22Rv1 (cell line): ENCODE data around the gene CRACR2B.

Source experiments
- H3K27ac ChIP-seq: fragments of 450-650 bp; 2 replicates; pipeline ENCODE4 v1.5.1; 2017
- ZFX ChIP-seq: fragments of 450-650 bp; IDR thresholded peaks from 2 replicates; pipeline ENCODE4 v1.6.1; 2017; ENCODE audit warnings: antibody characterized with exemption, borderline replicate concordance
- TF ChIP-seq, protein P1 (sequence below): fragments of 450-650 bp; IDR thresholded peaks from 2 replicates; pipeline ENCODE4 v1.5.1; 2017; ENCODE audit warnings: mild to moderate bottlenecking

Gene CRACR2B

DNA sequence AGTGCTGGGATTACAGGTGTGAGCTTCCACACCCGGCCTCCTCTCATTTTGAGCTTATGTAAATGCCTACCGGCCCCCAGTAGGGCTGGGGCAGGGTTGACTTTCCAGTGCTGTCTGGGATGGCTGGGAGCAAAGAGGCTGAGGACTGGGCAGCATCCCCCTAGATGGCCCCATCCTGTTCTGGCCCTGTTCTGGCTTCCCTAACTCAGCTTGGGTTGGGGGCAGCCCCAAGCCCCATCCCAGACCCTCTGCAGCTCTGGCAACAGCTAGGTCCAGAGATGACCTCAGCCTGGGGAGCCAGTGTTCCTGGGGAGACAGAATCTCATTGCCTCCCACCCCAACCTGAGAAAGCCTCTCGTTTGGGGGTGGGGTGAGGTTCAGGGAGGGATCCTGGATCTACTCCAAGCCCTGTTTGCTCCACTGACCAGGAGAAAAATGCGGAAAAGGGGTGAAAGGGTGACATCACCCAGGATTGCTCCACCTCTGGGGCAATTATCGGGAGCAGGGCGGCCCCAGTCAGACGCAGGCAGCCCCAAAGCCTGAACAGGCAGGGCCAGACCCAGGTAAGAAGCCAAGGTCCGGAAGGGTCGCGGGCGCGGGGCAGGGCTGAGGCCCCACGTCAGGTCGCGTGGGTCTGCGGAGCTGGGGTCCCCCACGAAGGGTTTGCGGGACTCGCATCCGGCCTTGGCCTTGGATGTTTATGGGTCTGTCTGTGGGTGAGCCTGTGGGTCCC lies 9.2 kb upstream of the CRACR2B start, which contains the start of gene PNPLA2:
Gene PNPLA2, plus strand, starts transcription at position 519 of the 733 bp plus-strand sequence. CDS start 805 bp downstream, outside the sequence.
- TF ChIP-seq, protein P1, sequence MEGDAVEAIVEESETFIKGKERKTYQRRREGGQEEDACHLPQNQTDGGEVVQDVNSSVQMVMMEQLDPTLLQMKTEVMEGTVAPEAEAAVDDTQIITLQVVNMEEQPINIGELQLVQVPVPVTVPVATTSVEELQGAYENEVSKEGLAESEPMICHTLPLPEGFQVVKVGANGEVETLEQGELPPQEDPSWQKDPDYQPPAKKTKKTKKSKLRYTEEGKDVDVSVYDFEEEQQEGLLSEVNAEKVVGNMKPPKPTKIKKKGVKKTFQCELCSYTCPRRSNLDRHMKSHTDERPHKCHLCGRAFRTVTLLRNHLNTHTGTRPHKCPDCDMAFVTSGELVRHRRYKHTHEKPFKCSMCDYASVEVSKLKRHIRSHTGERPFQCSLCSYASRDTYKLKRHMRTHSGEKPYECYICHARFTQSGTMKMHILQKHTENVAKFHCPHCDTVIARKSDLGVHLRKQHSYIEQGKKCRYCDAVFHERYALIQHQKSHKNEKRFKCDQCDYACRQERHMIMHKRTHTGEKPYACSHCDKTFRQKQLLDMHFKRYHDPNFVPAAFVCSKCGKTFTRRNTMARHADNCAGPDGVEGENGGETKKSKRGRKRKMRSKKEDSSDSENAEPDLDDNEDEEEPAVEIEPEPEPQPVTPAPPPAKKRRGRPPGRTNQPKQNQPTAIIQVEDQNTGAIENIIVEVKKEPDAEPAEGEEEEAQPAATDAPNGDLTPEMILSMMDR: no peak
- TF ChIP-seq ZFX: no peak
- peak within 1 kb of the TSS; percentile 96 for H3K27ac ChIP-seq

DNA sequence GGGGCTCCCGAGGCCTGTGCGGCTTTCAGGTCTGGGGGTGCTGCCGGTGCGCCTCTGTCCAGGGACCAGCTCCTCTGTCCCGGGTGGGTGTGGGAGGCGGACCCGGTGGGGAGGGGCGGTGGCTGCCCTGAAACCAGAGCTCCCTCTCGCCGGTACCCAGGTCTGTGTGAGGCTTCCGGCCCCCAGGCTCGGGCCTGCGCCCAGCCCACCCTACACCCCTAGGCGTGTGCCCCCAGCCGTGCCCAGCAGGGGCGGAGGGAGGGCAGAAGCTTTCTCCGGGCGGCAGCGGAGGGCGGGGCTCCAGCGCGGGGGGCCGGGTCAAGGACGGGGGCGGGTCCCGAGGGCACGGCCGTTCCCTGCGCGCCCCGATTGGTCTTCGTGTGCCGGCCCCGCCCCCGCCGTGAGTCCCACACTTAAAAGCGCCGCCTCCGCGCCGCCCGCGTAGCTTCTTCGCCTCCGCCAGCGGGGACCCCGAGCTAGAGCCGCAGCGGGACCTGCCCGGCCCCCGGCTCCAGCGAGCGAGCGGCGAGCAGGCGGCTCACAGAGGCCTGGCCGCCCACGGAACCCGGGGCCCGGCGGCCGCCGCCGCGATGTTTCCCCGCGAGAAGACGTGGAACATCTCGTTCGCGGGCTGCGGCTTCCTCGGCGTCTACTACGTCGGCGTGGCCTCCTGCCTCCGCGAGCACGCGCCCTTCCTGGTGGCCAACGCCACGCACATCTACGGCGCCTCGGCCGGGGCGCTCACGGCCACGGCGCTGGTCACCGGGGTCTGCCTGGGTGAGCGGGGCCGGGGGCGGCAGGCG lies 8.4 kb upstream of the CRACR2B start:
- no peak for TF ChIP-seq ZFX
- TF ChIP-seq, protein P1: no peak
- H3K27ac ChIP-seq: peak overlapping the region; percentile 96

DNA sequence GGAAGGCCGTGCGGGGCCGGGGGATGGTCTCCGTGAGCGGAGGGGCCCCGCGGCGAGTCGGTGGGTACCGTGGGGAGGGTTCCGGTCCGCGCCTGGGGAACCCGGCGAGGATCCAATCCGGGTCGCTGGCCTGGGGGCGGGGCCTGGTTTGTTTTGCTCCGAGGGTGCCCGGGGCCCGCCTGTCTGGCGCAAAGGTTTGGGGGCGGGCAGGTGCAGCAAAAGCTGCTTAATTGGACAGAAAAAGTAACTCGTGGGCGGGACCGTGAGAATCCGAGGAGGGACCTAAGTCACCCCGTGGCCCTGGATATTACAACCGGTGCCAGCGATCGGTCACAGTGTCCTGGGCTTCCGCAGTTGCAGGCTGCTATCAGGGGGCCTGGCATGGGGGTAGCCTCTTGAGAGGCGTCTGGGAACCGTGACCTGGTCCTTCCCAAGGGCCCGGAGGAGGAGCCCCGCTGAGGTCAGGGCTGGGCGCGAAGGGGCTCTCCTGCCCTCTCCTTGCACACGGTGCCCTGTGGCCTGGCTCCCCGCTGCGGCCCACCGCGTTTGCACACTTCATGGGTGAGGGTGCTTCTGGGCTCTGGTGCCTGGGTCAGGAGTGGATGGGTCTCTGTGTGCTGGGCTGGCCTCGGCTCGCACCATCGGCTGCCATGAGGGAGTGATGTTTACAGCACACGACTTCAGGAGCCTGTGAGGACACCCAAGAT lies 7.6 kb upstream of the CRACR2B start:
- peak overlapping the region; percentile 96 for H3K27ac ChIP-seq
- TF ChIP-seq, protein P1: no peak
- TF ChIP-seq ZFX: no peak

DNA sequence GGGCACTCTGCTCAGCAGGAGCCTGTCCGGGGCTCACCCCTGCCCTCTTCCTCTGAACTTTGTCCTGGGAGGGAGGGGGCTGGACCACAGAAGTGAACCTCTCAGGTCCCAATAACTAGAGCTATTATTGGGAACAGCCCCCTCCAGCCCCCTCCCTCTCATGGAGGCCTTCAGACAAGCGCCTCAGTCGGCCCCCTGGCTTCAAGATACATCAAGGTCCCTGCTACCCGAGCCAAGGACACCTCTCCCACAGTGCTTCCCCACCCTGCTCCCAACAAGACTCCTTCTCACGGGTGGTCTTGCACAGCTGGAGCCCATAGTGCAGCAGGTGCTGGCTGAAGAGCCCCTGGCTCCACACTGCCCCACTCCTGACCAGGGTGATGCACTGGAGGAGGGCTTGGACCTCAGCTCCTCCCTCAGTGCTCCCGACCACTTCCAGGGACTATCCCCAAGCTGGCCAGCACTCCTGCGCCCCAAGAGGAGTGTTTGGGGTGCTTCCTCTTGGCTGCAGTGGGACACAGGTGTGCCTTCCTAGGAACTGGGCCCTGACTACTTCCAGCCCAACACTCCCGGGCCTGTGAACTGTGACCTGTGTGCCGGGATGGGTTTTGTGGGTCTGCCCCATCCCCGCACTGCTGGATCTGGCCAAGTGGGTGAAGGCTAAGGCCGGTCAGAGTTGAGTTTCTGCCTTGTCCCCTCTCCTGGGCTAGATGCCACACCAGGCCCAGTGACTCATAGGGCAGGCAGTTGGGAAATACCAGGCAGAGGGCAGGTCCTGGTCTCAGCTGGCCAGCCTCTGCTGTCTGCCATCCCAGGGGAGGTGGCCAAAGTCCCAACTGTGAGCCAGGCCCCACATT lies 6.8 kb upstream of the CRACR2B start:
- H3K27ac ChIP-seq: peak overlapping the region; percentile 96
- TF ChIP-seq, protein P1: no peak
- TF ChIP-seq ZFX: no peak

GRCh38 chr11:821512-822371 lies 6.0 kb upstream of the CRACR2B start:
- TF ChIP-seq, protein P1: no peak
- TF ChIP-seq ZFX: no peak
- peak overlapping the region; percentile 96 for H3K27ac ChIP-seq
